HG03354 (cell line): ENCODE data around the gene TMEM79.
"Not testable (repeated sequence)": the region's sequence is repeated elsewhere in the genome, so short reads cannot be mapped to it uniquely, and the experiment has no call there.

Experiments used
- ATAC-seq: cut with Tn5 transposase; IDR thresholded peaks from one replicate; pipeline ENCODE4 v1.9.1; 2021; ENCODE audit warnings: mild to moderate bottlenecking; ENCODE audit not compliant: unreplicated experiment, poor library complexity, severe bottlenecking

The TMEM79 gene

DNA sequence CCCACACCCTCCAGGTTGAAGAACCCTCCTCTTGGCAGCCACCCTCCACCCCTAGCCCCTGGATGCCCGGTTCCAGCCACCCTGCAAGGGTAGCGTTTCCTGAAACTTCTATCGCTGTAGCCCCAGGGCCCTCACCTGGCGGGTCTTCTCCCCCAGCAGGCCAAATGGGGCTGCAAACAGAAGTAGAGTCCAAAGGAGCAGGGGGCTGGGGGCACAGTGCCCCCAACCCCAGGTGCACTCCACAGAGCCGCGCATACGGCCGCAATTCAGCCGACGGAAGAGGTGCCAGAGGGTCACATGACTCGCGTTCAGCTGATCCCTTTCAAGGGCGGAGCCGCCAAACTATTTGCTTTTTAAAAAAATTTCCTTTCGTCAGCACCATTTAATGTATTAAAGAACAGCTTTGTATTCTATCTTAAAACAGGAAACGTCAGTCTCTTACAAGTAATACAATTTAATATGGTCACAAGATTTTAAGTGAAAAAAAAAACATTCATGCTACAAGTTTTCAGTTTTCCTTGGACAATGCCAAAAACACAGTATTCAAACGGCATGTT lies 11.3 kb downstream of the TMEM79 start, which contains the start of gene GLMP:
TSS of gene GLMP (minus strand) at position 289 of the 557 bp plus-strand sequence. CDS start at position 255, 34 bp downstream.
- peak; percentile 45 for ATAC-seq

DNA sequence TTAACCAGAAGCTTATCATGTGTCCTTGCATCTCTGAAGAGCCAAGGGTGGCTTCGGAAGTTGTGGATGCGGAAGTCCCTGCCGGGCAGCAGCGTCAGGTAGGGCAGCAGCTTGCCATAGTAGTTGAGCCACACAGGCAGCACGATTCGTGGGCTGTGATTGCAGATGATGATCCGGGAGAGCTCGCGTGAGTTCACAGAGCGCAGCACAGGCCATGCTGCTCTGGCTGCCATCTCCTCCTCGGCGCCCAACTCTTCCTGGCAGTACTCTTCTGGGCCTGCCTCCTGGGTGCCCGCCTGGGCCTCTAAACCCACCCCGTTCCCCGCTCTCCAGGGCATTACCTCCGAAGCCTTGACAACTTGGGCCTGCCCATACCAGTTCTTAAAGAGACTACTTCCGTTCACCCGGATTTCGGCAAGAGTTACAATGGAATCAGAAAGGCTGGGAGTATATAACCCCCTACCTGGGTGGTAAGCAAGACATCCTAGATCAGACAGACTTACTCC lies 14.8 kb downstream of the TMEM79 start, which contains the start of gene VHLL:
TSS of gene VHLL (minus strand) at position 456 of the 506 bp plus-strand sequence. CDS start at position 338, 118 bp downstream.
- no peak for ATAC-seq

DNA sequence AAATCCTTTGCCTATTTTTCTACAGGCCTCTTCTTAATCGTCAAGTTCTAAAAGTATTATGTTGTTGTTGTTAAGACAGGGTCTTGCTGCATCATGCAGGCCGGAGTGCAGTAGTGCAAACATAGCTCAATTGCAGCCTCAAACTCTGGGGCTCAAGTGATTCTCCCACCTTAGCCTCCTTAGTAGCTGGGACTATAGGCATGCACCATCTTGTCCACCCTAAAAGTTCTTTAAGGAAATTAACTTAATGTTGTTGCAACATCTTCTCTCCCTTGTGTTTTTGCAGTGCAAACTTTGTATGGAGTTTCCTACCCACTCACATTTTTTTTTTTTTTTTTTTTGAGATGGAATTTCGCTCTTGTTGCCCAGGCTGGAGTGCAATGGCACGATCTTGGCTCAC lies 19.1 kb downstream of the TMEM79 start:
- ATAC-seq = no peak

DNA sequence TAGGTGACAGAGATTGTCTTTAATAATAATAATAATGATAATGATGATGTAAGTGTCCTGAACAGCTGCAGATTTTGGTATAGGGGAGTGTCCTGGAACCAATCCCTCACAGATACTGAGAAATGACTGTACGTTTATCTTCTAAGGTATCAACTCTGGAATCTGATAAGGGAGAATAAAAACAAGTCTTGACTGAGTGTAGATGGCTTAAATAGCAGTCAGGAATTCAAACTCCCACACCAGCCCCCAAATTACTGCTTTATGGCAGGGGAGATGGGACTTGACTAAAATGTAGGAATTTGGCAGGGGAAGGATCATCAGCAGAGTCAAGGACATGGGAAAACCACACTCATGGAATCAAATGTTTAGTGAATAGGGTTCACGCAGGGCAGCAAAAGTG lies 21.1 kb downstream of the TMEM79 start:
- ATAC-seq = no peak

DNA sequence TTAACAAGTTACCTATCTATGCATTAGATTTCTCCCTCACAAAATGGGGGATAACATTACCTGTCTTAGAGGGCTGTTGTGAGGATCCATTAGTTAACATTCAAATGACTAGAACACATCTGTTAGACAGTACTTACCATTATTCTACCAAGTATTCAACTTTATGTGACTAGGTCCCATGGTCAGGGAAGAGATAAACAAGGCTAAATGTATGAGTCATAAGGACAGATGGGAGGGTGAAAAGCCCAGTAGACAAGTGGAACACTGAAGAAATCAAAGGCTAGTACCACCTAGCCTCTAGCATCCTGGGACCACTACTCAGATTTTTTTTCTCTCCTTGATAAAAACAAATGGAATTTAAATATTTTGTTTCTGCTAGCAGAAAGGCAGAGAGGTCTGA lies 24.0 kb downstream of the TMEM79 start:
- no peak for ATAC-seq

DNA sequence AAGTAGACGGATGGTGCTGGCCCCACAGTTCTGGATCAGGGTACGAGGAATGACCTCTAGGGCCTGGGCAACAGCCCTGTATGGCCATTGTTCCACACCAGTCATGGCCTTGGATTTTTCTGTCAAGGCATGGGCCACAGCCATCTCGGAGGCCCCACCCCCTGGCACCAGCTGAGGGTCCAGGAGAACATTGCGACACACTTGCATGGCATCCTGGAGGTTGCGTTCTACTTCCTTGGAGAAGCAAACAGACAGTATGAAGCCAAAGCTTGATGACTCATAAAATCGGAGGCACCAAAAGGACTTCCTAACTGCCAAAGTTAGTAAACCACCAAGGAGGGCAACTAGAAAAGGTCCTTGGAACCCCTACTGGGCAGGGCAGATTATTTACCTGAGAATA lies 26.8 kb downstream of the TMEM79 start:
- no peak for ATAC-seq

- ATAC-seq = no peak
Observed at GRCh38 chr1:156316909-156317308, 32.8 kb downstream of the TMEM79 start.

DNA sequence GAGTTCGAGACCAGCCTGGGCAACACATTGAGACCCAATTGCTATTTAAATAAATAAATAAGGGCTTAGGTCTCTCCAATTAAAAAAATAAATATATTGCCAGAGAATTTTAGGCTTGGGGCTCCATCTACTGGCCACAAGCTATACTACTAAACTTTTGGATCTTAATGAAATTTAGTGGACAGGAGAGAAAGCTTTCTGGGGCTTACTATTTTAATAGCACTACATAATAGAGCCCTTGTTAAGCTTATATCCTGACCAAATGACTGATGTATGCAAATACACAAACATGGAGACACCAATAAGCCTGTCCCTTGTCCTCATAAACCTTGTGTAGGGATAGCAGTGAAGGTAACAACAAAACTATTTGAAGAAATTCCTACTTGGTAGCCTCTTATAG lies 35.5 kb downstream of the TMEM79 start:
- no peak for ATAC-seq

GRCh38 chr1:156320560-156320959 lies 36.4 kb downstream of the TMEM79 start:
- no peak for ATAC-seq

- ATAC-seq = not testable (repeated sequence)
Observed at GRCh38 chr1:156323179-156323578, 39.1 kb downstream of the TMEM79 start.

- ATAC-seq = no peak
Observed at GRCh38 chr1:156336242-156336641, 52.1 kb downstream of the TMEM79 start.

GRCh38 chr1:156337052-156337887 lies 53.1 kb downstream of the TMEM79 start:
- ATAC-seq = no peak

DNA sequence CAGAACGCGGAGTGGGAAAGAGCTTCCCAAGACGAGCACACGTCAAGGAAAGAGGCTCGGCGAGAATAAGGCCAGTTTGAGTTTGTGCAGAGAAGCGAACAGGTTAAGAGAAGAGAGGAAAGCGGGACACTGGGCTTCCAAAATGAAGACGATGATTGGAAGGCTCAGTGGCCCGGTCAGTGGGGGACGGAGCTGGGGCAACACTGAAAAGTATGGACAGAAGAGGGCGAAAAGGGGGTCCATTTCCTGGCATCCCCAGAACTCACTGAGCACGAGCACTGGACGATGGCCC lies 53.7 kb downstream of the TMEM79 start:
- ATAC-seq = peak; percentile 27

GRCh38 chr1:156338180-156338976 lies 54.3 kb downstream of the TMEM79 start, which contains the start of the genes CCT3 and TSACC:
Gene CCT3, minus strand, starts transcription at chr1:156338292. Its CDS starts 108 bp downstream, at chr1:156338184.
Gene TSACC, plus strand, starts transcription at chr1:156338526. Its CDS starts 1,232 bp downstream, at chr1:156339758.
- ATAC-seq = peak; percentile 93
